Neural cell (in vitro differentiated cells): Measurements from ENCODE around the gene TRUB1. TPM values are rescaled to one million over a fixed set of nuclear protein-coding genes. Genes with fewer than 3 reads are reported as not detected.

Source experiments
- H2AFZ ChIP-seq: fragments of 200-600, 300-800 bp; sonication (generic), shearing (Covaris generic); 2 replicates; pipeline ENCODE4 v1.6.0; 2014; ENCODE audit warnings: low read depth, mild to moderate bottlenecking, antibody characterized with exemption, low read length, moderate library complexity
- H3F3A ChIP-seq: fragments of 200-600 bp; shearing (Covaris generic); 2 replicates; pipeline ENCODE4 v1.6.1; 2016; ENCODE audit warnings: mild to moderate bottlenecking, moderate library complexity, mixed read lengths, antibody characterized with exemption, low read length; ENCODE audit not compliant: insufficient read depth, poor library complexity, severe bottlenecking
- H3K27ac ChIP-seq: fragments of 200-600, 300-800 bp; sonication (generic), shearing (Covaris generic); 2 replicates; pipeline ENCODE4 v1.5.1; 2014; ENCODE audit warnings: mild to moderate bottlenecking, low read length, moderate library complexity
- H3K27me3 ChIP-seq: fragments of 300-800, 200-600 bp; sonication (generic), shearing (Covaris generic); 2 replicates; pipeline ENCODE4 v1.6.0; 2014; ENCODE audit warnings: mild to moderate bottlenecking, low read depth, low read length, moderate library complexity; ENCODE audit not compliant: insufficient read depth
- H3K36me3 ChIP-seq: fragments of 300-800, 200-600 bp; sonication (generic), shearing (Covaris generic); 2 replicates; pipeline ENCODE4 v1.5.1; 2014; ENCODE audit warnings: mild to moderate bottlenecking, antibody characterized with exemption, low read length, moderate library complexity; ENCODE audit not compliant: insufficient read depth
- H3K4me2 ChIP-seq: fragments of 300-800, 200-600 bp; sonication (generic), shearing (Covaris generic); 2 replicates; pipeline ENCODE4 v1.6.0; 2014; ENCODE audit warnings: mild to moderate bottlenecking, low read length
- H3K4me3 ChIP-seq: fragments of 300-800, 200-600 bp; sonication (generic), shearing (Covaris generic); 2 replicates; pipeline ENCODE4 v1.5.1; 2014; ENCODE audit warnings: mild to moderate bottlenecking, low read length, moderate library complexity
- H3K79me2 ChIP-seq: fragments of 200-600 bp; shearing (Covaris generic); replicated peaks from 2 replicates; pipeline ENCODE4 v1.6.0; 2014; ENCODE audit warnings: mild to moderate bottlenecking, low read length, moderate library complexity; ENCODE audit not compliant: insufficient read depth
- H3K9ac ChIP-seq: fragments of 300-800, 200-600 bp; sonication (generic), shearing (Covaris generic); 2 replicates; pipeline ENCODE4 v1.6.1; 2016; ENCODE audit warnings: mild to moderate bottlenecking, low read length, mixed read lengths
- H3K9me2 ChIP-seq: fragments of 200-600 bp; shearing (Covaris generic); 2 replicates; pipeline ENCODE4 v1.6.1; 2016; ENCODE audit warnings: mild to moderate bottlenecking, low read length, mixed read lengths; ENCODE audit not compliant: insufficient read depth
- H3K9me3 ChIP-seq: fragments of 200-600, 300-800 bp; sonication (generic), shearing (Covaris generic); 2 replicates; pipeline ENCODE4 v1.6.1; 2016; ENCODE audit warnings: mild to moderate bottlenecking, mixed run types, low read length, moderate library complexity, mixed read lengths
- H4K20me1 ChIP-seq: fragments of 200-600 bp; shearing (Covaris generic); 2 replicates; pipeline ENCODE4 v1.6.1; 2016; ENCODE audit warnings: mild to moderate bottlenecking, mixed run types; ENCODE audit not compliant: insufficient read depth
- EP300 ChIP-seq: fragments of 450-650 bp; conservative IDR thresholded peaks from 2 replicates; pipeline ENCODE4 v1.6.1; 2014; ENCODE audit warnings: antibody characterized with exemption, mild to moderate bottlenecking, moderate library complexity; ENCODE audit not compliant: poor library complexity, severe bottlenecking
- EZH2 ChIP-seq: fragments of 200-600, 300-800 bp; shearing (Covaris generic), sonication (generic); IDR thresholded peaks from 2 replicates; pipeline ENCODE4 v1.6.1; 2014; ENCODE audit warnings: antibody characterized with exemption, low read length, borderline replicate concordance, mild to moderate bottlenecking; ENCODE audit not compliant: insufficient read depth, poor library complexity, severe bottlenecking
- MXI1 ChIP-seq: fragments of 450-650 bp; conservative IDR thresholded peaks from 2 replicates; pipeline ENCODE4 v1.6.1; 2014; ENCODE audit warnings: antibody characterized with exemption, mild to moderate bottlenecking; ENCODE audit not compliant: poor library complexity, severe bottlenecking
- POLR2AphosphoS5 ChIP-seq: IDR thresholded peaks from 2 replicates; pipeline ENCODE4 v1.6.1; 2012
- RAD21 ChIP-seq: fragments of 450-650 bp; conservative IDR thresholded peaks from 2 replicates; pipeline ENCODE4 v1.6.1; 2014; ENCODE audit warnings: antibody characterized with exemption, mild to moderate bottlenecking, moderate library complexity
- SMC3 ChIP-seq: fragments of 450-650 bp; conservative IDR thresholded peaks from 2 replicates; pipeline ENCODE4 v1.6.1; 2014; ENCODE audit warnings: antibody characterized with exemption, mild to moderate bottlenecking, moderate library complexity; ENCODE audit not compliant: poor library complexity
- TAF1 ChIP-seq: IDR thresholded peaks from 2 replicates; pipeline ENCODE4 v1.6.1; 2012; ENCODE audit warnings: low read depth
- polyA plus RNA-seq: library from polyadenylated mRNA; depleted of rRNA; stranded (reverse); fragments of >200 nt; gene quantifications from 2 replicates; pipeline ENCODE4 v1.2.3, GENCODE V29; 2014
- TF ChIP-seq, protein P1 (sequence below): IDR thresholded peaks from 2 replicates; pipeline ENCODE4 v1.6.1; 2012; ENCODE audit warnings: borderline replicate concordance
- TF ChIP-seq, protein P2 (sequence below): fragments of 450-650 bp; IDR thresholded peaks from 2 replicates; pipeline ENCODE4 v1.5.1; 2014; ENCODE audit warnings: antibody characterized with exemption, mild to moderate bottlenecking, moderate library complexity; ENCODE audit not compliant: poor library complexity, severe bottlenecking

TRUB1 gene
- polyA plus RNA-seq, 1 donor from 2014 or later, result 48.8 TPM

GRCh38 chr10:114943000-114943399 is 5.0 kb downstream of the TRUB1 start:
- Histone ChIP-seq H3K36me3 (no peaks in the 10 kb centered on the region), H3K9me2 (no peaks in the 10 kb centered on the region), H3K9me3 (no peaks in the 10 kb centered on the region), H3K4me2 (no peak overlapping the region), H3K27me3 (no peaks in the 10 kb centered on the region), H2AFZ (no peak overlapping the region), H3K27ac (no peak overlapping the region), H3K4me3 (no peak overlapping the region), H3F3A (no peaks in the 10 kb centered on the region), H4K20me1 (no peaks in the 10 kb centered on the region), H3K9ac (no peak overlapping the region), H3K79me2 (peaks cover 31% of the 10 kb centered on the region)
- TF ChIP-seq MXI1, result no peak
- TF ChIP-seq EZH2, result no peak
- TF ChIP-seq TAF1, result no peak
- TF ChIP-seq EP300, result no peak

- TF ChIP-seq POLR2AphosphoS5 (no peak), MXI1 (no peak), TAF1 (no peak), EP300 (no peak), RAD21 (no peak), SMC3 (no peak), EZH2 (no peak)
- TF ChIP-seq, protein P1, sequence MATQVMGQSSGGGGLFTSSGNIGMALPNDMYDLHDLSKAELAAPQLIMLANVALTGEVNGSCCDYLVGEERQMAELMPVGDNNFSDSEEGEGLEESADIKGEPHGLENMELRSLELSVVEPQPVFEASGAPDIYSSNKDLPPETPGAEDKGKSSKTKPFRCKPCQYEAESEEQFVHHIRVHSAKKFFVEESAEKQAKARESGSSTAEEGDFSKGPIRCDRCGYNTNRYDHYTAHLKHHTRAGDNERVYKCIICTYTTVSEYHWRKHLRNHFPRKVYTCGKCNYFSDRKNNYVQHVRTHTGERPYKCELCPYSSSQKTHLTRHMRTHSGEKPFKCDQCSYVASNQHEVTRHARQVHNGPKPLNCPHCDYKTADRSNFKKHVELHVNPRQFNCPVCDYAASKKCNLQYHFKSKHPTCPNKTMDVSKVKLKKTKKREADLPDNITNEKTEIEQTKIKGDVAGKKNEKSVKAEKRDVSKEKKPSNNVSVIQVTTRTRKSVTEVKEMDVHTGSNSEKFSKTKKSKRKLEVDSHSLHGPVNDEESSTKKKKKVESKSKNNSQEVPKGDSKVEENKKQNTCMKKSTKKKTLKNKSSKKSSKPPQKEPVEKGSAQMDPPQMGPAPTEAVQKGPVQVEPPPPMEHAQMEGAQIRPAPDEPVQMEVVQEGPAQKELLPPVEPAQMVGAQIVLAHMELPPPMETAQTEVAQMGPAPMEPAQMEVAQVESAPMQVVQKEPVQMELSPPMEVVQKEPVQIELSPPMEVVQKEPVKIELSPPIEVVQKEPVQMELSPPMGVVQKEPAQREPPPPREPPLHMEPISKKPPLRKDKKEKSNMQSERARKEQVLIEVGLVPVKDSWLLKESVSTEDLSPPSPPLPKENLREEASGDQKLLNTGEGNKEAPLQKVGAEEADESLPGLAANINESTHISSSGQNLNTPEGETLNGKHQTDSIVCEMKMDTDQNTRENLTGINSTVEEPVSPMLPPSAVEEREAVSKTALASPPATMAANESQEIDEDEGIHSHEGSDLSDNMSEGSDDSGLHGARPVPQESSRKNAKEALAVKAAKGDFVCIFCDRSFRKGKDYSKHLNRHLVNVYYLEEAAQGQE, result no peak
- TF ChIP-seq, protein P2, sequence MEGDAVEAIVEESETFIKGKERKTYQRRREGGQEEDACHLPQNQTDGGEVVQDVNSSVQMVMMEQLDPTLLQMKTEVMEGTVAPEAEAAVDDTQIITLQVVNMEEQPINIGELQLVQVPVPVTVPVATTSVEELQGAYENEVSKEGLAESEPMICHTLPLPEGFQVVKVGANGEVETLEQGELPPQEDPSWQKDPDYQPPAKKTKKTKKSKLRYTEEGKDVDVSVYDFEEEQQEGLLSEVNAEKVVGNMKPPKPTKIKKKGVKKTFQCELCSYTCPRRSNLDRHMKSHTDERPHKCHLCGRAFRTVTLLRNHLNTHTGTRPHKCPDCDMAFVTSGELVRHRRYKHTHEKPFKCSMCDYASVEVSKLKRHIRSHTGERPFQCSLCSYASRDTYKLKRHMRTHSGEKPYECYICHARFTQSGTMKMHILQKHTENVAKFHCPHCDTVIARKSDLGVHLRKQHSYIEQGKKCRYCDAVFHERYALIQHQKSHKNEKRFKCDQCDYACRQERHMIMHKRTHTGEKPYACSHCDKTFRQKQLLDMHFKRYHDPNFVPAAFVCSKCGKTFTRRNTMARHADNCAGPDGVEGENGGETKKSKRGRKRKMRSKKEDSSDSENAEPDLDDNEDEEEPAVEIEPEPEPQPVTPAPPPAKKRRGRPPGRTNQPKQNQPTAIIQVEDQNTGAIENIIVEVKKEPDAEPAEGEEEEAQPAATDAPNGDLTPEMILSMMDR, result no peak
- no peaks in the 10 kb centered on the region for H3K27me3 ChIP-seq
- H3K36me3 ChIP-seq, result peaks cover 5% of the 10 kb centered on the region
- H3K4me3 ChIP-seq, result no peak overlapping the region
- H3K9me3 ChIP-seq, result no peaks in the 10 kb centered on the region
- H3K9me2 ChIP-seq, result no peaks in the 10 kb centered on the region
- H4K20me1 ChIP-seq, result no peaks in the 10 kb centered on the region
- no peak overlapping the region for H3K27ac ChIP-seq
- no peaks in the 10 kb centered on the region for H3F3A ChIP-seq
- H3K4me2 ChIP-seq, result no peak overlapping the region
- H3K9ac ChIP-seq, result no peak overlapping the region
- no peak overlapping the region for H2AFZ ChIP-seq
- H3K79me2 ChIP-seq, result peaks cover 5% of the 10 kb centered on the region
Observed at GRCh38 chr10:114953047-114953446, 15.1 kb downstream of the TRUB1 start.

DNA sequence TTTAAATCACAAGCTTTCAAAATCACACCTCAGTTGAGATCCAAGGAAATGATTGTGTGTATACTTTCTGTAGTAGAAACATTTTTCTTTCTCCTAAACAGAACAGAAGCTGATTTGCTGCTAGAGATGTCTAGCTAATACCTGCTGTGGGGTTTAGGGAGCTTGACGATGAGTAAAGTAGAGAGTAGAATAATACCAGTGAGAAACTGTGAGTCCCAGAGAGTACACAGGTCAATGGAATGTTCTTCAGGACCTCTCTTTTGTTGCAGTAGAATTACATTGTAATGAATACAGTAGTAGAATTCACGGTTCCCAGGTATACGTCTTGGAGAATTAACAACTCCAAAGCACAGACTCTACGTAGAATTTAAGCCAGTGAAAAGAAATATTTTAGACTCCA is 18.0 kb downstream of the TRUB1 start:
- Histone ChIP-seq H4K20me1 (no peaks in the 10 kb centered on the region), H2AFZ (no peak overlapping the region), H3K27ac (no peak overlapping the region), H3K4me3 (no peak overlapping the region), H3K36me3 (no peaks in the 10 kb centered on the region), H3K27me3 (no peaks in the 10 kb centered on the region), H3K4me2 (no peak overlapping the region), H3F3A (no peaks in the 10 kb centered on the region), H3K9me3 (no peaks in the 10 kb centered on the region), H3K9me2 (no peaks in the 10 kb centered on the region), H3K79me2 (peaks cover 4% of the 10 kb centered on the region), H3K9ac (no peak overlapping the region)
- TF ChIP-seq, protein P1, result no peak
- TF ChIP-seq TAF1 (no peak), POLR2AphosphoS5 (no peak), SMC3 (no peak), RAD21 (no peak), EP300 (no peak), EZH2 (no peak), MXI1 (no peak)
- TF ChIP-seq, protein P2, result no peak
